ENCODE measurements around the gene ID4.
"Not testable (repeated sequence)": the region's sequence is repeated elsewhere in the genome, so short reads cannot be mapped to it uniquely, and the experiment has no call there.

ID4 gene

DNA sequence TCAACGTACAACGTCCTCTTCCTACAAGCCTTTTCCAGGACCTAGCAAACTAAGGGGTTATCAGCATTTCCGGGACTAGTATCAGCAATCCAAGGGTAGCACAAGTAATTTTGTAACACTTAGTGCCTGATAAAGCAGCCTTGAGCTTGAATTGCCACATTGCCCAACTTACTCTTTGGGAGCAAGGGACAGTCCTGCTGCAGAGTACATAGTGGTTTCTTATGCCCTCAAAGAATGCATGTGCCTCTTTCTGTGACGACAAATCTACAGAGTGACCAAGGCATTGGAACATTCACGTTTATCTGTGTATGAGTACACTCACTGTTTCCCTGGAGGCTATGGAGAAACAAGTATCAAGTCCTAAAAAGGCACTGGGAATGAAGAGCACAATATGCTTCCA is 3.2 kb upstream of the ID4 start:
- no peak for DNase-seq (ENCODE audit: low spot score)

DNA sequence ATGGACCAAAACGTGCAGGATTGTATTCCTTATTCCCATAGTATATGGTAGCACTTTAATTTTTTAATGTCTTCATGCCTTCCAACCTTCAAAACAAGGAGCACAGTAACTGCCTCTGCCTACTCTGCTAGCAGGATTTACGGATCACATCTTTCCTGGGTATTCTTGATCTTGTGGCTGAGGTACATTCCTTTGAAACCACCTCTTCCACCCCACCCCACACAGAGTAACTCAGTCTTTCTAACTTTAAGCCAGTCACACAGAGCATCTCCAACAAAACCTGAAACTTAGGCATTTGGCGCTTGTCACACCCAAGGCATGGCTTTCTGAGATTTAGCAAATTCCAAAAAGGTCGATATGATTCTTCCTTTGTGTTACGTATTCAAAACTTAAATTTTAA is 2.3 kb upstream of the ID4 start:
- DNase-seq (ENCODE audit: low spot score), result no peak

DNA sequence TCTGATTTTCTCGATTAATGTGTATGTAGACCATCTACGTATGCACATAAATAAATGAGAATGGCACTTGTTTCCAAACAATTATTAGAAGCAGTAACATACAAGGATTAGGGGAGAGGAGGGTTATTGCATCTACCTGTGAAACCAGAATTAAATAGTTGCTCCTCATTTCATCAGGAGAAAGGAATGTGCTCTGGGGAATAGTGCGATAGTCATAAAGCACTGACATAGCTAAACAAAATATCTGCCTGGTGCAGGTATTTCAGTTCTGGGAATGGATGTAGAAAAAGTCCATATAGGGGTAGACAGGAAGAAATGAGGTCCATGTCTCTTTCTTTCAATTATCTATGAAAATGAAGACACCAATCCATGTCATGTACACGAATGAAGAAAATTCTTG is 1.6 kb upstream of the ID4 start:
- DNase-seq (ENCODE audit: low spot score), result no peak

DNA sequence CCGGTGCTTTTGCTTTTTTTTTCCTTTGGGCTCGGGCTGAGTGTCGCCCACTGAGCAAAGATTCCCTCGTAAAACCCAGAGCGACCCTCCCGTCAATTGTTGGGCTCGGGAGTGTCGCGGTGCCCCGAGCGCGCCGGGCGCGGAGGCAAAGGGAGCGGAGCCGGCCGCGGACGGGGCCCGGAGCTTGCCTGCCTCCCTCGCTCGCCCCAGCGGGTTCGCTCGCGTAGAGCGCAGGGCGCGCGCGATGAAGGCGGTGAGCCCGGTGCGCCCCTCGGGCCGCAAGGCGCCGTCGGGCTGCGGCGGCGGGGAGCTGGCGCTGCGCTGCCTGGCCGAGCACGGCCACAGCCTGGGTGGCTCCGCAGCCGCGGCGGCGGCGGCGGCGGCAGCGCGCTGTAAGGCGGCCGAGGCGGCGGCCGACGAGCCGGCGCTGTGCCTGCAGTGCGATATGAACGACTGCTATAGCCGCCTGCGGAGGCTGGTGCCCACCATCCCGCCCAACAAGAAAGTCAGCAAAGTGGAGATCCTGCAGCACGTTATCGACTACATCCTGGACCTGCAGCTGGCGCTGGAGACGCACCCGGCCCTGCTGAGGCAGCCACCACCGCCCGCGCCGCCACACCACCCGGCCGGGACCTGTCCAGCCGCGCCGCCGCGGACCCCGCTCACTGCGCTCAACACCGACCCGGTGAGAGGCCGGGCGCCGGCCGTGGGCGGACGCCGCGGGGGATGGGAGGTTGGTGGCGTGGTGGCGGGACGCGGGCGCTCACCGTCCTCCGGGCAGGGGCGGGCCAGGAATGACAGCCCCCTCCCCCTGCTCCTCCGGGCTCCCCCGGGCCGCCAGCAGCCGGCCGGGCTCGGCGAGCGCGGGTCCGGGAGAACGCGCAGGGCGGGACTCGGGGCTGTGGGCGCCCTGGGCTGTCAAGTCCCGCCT is 606 bp downstream of the ID4 start:
- peak; percentile 80 for DNase-seq (ENCODE audit: low spot score)

DNA sequence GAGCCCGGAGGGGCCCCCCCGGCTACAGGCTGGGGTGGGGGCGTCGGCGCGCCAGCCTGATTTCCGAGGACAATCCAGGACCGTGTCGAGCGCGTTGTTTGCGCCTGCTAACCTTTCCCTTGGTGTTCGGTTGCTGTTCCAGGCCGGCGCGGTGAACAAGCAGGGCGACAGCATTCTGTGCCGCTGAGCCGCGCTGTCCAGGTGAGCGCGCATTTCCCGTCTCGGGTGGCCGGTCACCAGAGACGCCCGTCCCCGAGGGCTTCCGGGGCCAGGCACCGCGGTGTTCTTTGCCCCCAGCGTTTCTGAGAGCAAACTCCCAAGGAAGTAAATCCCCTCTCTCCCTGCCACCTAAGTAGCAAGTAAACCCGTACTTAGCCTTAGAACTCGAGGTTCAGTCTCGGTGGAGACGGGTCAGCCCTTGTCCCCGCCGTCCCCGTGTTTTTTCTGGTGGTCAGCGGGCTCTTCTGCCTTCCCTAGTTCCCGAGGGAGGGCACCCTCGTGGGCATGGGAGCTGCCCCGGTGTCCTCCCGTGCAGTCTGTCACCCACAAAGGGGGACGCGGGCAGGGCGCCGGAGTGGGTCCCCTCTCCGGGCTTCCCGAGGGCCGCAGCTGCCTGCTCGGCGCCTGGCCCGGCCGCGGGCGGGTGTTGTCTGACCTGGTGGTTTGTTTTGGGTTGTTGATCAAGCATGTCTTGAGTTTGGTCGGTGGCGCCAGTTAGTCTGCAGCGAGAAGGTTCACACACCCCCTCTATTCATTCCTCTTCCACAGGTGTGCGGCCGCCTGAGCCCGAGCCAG is 1.5 kb downstream of the ID4 start:
- DNase-seq (ENCODE audit: low spot score), result peak; percentile 61

DNA sequence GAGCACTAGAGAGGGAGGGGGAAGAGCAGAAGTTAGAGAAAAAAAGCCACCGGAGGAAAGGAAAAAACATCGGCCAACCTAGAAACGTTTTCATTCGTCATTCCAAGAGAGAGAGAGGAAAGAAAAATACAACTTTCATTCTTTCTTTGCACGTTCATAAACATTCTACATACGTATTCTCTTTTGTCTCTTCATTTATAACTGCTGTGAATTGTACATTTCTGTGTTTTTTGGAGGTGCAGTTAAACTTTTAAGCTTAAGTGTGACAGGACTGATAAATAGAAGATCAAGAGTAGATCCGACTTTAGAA is 2.0 kb downstream of the ID4 start:
- no peak for DNase-seq (ENCODE audit: low spot score)

DNA sequence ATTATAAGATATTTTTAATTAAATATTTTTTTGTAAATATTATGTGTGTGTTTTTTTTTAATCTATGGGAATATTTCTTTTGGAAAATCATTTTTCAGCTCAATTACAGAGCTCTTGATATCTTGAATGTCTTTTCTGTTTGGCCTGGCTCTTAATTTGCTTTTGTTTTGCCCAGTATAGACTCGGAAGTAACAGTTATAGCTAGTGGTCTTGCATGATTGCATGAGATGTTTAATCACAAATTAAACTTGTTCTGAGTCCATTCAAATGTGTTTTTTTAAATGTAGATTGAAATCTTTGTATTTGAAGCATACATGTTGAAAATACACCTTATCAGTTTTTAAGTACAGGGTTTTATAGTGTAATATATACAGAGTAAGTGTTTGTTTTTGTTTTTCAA is 2.6 kb downstream of the ID4 start:
- DNase-seq (ENCODE audit: low spot score), result no peak

DNA sequence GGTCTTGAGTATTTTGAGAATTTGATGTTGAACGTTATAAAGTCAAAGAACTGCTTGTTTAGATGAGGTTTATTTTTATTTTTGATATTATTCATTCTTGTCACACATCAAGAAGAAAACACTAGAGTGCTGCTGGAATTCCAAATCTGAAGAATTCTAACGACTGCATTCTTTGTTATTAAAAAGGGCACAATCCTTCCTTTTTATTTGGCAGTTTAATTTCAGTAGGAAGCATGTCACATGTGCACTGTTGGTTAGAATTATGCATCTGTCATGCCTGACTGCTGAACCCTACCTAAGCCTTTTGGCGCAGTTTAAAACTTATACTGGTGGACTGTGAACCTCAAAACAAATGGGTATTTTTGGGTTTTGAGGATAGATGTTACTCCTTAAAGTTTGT is 4.0 kb downstream of the ID4 start:
- DNase-seq (ENCODE audit: low spot score), result no peak

DNA sequence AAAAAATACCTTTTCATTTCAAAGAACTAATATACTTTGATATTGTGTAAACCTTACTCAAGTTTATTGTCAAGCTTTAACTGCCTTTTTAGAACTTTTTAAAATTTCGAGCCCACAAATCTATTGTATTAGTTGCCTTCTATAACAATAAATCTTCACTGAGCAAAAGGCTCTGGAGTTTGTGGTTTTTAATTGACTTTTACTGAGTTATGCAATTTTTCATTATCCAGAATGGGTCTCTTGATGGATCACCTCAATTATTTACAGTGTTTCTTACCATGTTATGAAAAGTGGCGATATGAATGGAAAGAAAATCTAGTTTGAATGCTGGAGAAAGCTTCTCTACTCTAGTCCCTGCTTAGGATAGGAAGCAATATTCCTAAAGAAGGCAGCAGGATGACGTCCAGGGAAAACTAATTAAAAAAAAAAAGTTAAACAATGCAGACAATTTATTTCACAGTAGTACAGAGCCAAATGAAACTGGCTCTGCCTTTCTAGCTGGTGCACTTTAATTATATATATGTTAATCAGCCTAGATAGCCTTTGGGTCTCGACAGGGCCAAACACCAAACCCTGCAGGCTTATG is 5.0 kb downstream of the ID4 start:
- DNase-seq (ENCODE audit: low spot score), result no peak

DNA sequence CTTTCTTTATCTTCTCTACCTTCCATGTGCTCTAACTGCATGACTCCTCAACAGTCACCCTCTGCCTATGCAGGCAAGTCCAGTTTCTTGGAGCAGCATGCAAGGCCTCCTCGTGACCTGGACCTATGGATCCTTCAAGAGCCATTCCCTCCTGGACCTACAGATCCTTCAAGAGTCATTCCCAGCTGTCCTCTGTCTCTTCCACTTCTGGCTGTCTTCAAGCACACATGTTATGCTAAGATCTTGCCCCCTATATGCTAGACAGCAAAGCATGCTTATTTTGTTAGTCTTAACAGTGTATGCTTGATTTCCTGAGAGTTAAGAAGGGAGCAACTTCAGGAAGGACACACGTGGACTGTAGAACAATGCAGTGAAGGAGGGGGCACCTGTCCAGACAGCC is 7.5 kb downstream of the ID4 start:
- no peak for DNase-seq (ENCODE audit: low spot score)

DNA sequence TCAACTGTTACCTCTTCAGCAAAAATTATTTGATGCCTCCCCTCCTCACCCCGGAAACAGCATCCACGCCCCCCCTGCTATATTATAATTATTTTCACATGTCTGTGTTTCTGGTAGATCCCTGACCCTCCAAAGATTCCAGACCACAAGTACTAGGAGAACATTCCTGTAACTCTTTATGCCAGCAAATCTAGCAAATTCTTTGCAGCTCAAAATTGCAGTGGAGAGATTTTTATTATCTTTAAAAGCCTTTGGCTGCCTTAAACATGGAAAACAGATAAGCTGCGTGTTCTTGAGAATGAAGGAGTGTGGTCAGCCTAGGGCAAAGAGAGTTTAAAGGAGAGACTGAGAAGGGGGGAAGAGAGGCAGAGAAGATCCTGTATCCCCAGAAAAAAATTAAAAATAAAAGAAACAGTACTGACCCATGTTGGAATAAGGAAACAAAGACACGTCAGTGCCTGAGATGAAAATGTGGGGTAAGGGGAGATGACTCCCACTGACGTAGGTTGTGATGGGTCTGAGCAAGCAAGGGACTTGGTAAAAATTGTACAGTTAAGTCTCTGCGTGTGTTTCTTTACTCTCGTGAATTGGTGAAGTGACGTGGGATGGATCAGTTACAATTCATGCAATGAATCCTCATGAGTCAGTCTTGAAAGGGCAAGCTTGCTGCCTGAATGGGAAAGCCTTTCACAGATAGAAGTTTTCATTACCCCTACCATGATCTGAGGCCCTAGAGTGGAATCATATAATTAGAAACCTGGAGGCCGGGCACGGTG is 8.3 kb downstream of the ID4 start:
- no peak for DNase-seq (ENCODE audit: low spot score)

DNA sequence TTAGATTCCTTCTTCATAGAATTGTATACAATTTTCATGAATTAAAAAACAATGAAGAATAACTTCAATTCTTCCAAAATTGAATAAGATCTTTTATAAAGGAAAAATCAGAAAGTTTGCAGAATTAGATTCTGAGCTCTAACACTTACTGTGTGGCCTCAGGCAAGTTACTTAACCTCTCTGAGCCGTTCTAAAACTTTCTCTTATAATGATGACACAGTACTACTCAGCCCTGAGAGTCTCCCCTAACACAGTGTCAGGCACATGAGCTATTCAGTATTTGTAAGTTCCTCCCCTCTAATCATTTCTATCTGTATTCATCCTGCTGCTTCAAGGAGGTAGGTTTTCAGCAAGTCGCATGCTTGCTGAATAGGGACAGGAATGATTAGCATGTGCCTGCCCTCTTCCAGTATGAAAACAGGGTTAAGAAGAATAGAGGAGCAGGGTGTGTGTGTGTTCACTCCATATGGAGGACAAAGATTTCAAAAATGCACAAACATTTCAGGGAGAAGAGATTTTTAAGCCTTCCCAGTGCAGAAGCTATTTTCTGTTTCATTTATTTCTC is 11.4 kb downstream of the ID4 start:
- DNase-seq (ENCODE audit: low spot score), result no peak

DNA sequence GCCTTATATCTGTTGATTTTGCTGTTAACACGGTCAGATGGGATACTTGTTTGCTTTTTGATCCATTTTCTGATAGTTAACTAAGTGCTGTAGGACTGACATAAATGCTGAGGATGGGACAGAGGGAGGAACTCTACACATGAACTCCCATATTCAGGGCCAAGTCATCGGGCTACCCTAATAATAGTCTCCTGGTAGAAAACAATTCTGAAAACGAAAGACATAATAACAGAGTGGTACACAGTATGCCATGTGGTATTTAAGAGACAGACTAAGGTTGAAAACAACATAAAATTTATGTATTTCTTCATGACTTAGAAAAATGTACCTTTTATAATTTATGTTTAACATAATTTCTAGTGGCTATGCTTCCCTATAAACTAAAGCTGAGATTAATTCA is 12.0 kb downstream of the ID4 start:
- no peak for DNase-seq (ENCODE audit: low spot score)

DNA sequence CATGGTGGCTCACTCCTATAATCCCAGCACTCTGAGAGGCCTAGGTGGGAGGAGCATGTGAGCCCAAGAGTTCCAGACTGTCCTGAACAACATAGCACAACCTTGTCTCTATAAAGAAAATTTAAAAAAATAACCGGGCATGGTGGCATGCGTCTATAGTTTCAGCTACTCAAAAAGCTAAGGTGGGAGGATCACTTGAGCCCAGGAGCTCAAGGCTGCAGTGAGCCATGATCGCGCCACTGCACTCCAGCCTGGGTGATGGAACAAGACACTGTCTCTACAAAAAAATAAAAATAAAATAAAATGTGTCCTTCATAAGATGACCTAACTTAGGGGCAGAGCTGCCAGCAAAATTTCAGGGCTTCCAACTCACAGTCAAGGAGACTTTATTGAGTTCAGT is 12.6 kb downstream of the ID4 start:
- DNase-seq (ENCODE audit: low spot score), result no peak

DNA sequence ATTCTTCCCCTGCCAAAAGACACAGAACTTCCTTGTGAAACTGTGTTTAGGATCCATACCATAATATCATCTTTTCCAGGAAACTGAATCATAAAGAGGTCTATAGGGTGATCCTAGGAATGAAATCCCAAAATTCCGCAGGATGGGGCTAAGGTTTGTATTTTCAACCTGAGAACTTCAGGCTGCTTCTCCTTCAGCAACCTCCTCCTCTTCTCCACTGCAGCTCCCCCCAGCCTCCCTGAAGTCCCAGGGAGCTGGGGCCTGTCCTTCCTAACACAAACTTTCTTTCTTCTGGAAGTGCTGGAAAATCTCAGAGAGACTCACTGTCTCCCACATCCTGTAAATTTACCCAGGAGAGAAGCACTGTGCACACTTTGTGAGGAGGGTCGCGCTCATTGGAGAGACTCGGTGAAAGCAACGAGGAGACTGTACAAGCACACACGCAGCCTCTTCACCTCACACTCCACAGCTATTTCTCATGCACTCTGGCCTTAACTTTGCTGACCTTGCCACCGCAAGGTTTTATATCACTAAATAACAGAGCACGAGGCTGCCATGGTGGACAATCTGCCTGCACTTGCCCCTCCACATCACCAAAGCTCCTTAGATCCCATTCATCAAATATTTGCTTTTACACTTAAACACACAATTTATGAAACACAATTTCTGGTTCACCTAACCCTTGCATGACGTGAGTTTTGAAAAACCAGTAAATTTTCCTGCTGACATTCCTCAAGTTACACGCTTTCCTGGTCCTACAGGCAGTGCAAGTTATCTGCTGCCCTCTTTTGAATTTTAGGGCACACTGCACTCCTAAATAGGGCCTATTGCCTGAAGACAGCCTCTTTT is 14.3 kb downstream of the ID4 start:
- DNase-seq (ENCODE audit: low spot score), result peak; percentile 80

DNA sequence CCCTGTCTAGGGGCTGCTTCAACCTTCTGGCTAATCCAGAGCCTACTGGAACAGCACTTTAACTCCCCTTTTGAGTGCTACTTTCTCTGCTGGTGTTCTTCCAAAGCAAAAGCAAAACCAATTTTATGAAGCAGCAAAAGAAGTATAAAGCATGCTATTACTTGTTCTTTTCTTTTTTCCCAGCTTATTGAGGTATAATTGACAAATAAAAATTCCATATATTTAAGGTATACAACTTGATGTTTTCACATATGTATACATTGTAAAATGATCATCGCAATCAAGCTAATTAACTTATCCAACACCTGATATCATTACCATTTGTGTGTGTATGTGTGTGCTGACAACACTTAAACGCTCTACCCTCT is 14.9 kb downstream of the ID4 start:
- no peak for DNase-seq (ENCODE audit: low spot score)

DNA sequence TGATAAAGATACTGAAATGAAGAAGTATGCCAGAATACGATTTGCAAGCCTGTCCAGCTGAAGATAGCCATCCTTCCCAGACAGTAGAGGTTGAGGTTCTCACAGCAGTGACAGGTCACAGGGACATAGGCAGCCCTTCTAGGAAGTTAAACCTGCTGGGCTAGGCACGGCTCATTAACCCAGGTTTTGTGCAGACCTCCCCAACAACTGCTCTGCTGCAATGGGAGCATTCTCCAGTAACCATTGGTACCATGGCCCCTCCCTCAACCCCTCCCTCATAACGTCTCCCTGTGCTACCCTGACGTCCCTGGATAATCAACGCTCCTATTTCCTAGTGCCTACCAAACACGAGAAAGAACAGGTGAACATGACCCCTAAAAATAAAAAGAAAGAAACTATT is 15.8 kb downstream of the ID4 start:
- DNase-seq (ENCODE audit: low spot score), result no peak

DNA sequence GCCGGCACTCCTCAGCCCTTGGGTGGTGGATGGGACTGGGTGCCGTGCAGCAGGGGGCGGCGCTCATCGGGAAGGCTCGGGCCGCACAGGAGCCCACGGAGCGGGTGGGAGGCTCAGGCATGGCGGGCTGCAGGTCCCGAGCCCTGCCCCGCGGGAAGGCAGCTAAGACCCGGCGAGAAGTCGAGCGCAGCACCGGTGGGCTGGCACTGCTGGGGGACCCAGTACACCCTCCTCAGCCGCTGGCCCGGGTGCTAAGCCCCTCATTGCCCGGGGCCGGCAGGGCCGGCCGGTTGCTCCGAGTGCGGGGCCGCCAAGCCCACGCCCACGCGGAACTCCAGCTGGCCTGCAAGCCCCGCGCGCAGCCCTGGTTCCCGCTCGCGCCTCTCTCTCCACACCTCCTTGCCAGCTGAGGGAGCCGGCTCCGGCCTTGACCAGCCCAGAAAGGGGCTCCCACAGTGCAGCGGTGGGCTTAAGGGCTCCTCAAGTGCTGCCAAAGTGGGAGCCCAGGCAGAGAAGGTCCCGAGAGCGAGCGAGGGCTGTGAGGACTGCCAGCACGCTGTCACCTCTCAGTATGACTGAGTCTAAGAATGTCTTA is 17.3 kb downstream of the ID4 start:
- not testable (repeated sequence) for DNase-seq (ENCODE audit: low spot score)

DNA sequence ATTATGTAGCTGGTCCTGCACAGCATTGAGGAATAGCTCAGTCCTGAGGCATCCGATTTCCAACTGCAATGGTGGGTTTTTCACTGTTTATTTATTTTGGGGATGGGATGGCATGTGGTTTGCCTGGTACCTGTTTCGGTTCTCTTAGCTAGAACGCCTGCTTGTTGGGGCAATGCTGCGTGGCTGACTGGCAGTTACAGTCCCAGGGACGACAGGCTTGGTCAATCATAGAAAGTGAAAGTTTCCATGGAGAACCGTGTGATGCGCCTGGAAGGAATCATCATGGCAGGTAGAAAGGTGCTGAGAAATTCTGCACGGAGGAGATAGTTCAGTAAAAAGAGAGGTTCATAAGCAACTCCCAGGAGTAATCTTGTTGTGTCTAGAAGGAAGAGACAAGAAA is 18.4 kb downstream of the ID4 start:
- no peak for DNase-seq (ENCODE audit: low spot score)

DNA sequence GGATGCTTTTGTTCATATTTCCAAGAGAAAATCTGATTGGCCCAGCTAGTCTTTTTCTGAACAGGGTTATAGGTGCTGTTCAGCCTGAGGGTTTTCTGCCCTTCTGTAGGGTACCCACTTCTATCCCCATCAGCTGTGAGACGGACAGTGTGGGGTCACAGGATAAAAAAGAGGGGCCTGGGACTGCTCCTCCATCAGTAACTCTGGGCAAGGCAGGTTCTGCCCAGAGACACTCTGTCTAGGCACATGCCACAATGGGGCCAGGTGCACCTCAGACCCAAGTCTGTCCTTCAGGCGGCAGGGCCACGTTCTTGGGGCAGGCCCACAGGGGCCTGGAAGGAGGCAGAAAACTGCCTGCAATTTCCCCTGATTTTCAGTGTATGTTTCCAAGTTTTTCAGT is 20.0 kb downstream of the ID4 start:
- DNase-seq (ENCODE audit: low spot score), result no peak

DNA sequence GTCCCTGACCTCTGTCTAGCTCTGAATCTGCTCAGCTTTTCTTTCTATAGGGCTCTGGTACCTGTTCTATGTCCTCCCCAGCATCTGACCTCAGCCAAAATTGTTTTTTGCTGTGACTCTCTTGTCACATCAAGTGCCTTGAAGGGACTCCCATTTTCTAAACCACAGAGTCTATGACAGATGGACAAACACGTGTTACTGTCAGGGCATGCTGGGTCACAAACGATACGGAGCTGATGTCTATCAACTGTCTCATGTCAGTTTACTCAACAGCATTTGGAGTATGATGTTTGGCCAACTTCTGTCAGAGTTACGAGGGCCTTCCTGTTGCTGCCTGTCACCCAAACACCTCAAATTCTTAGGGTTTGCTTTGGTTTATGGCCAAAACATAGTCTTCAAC is 20.5 kb downstream of the ID4 start:
- DNase-seq (ENCODE audit: low spot score), result no peak

All from D341Med (cell line).